ENCODE data around the gene CDKN1C. TPM values are rescaled to one million over a fixed set of nuclear protein-coding genes. Genes with fewer than 3 reads are reported as not detected.

The CDKN1C gene
- total RNA-seq, 1 donor from 2014 or later, result 268 TPM

GRCh38 chr11:2847561-2847960 is 38.0 kb downstream of the CDKN1C start:
- H3K36me3 Mint-ChIP-seq (ENCODE audit: insufficient read depth), result no peaks in the 10 kb centered on the region
- no peak overlapping the region for H3K4me3 Mint-ChIP-seq (ENCODE audit: low read depth)
- H3K27me3 Mint-ChIP-seq, result peaks cover 5% of the 10 kb centered on the region
- H3K4me1 Mint-ChIP-seq (ENCODE audit: low read depth), result peaks cover 7% of the 10 kb centered on the region
- TF ChIP-seq CTCF (IDR thresholded peaks at IDR 0.05; ENCODE audit: unreplicated experiment), result no peak
- DNase-seq (ENCODE audit: low spot score, unreplicated experiment), result no peak
- H3K27ac Mint-ChIP-seq, result no peak overlapping the region
- no peaks in the 10 kb centered on the region for H3K9me3 Mint-ChIP-seq (ENCODE audit: low read depth)

GRCh38 chr11:2846470-2846869 is 39.1 kb downstream of the CDKN1C start:
- no peak for DNase-seq (ENCODE audit: low spot score, unreplicated experiment)
- peaks cover 5% of the 10 kb centered on the region for H3K27me3 Mint-ChIP-seq
- peaks cover 7% of the 10 kb centered on the region for H3K4me1 Mint-ChIP-seq (ENCODE audit: low read depth)
- H3K36me3 Mint-ChIP-seq (ENCODE audit: insufficient read depth), result no peaks in the 10 kb centered on the region
- H3K9me3 Mint-ChIP-seq (ENCODE audit: low read depth), result no peaks in the 10 kb centered on the region
- no peak overlapping the region for H3K4me3 Mint-ChIP-seq (ENCODE audit: low read depth)
- TF ChIP-seq CTCF (IDR thresholded peaks at IDR 0.05; ENCODE audit: unreplicated experiment), result no peak
- H3K27ac Mint-ChIP-seq, result no peak overlapping the region

GRCh38 chr11:2846056-2846455 is 39.5 kb downstream of the CDKN1C start:
- peaks cover 8% of the 10 kb centered on the region for H3K4me1 Mint-ChIP-seq (ENCODE audit: low read depth)
- H3K36me3 Mint-ChIP-seq (ENCODE audit: insufficient read depth), result no peaks in the 10 kb centered on the region
- no peak for TF ChIP-seq CTCF (IDR thresholded peaks at IDR 0.05; ENCODE audit: unreplicated experiment)
- H3K9me3 Mint-ChIP-seq (ENCODE audit: low read depth), result no peaks in the 10 kb centered on the region
- no peak overlapping the region for H3K4me3 Mint-ChIP-seq (ENCODE audit: low read depth)
- DNase-seq (ENCODE audit: low spot score, unreplicated experiment), result no peak
- H3K27ac Mint-ChIP-seq, result no peak overlapping the region
- H3K27me3 Mint-ChIP-seq, result peaks cover 6% of the 10 kb centered on the region

- no peaks in the 10 kb centered on the region for H3K9me3 Mint-ChIP-seq (ENCODE audit: low read depth)
- DNase-seq (ENCODE audit: low spot score, unreplicated experiment), result no peak
- no peak for TF ChIP-seq CTCF (IDR thresholded peaks at IDR 0.05; ENCODE audit: unreplicated experiment)
- no peak overlapping the region for H3K27ac Mint-ChIP-seq
- H3K36me3 Mint-ChIP-seq (ENCODE audit: insufficient read depth), result no peaks in the 10 kb centered on the region
- peaks cover 17% of the 10 kb centered on the region for H3K4me1 Mint-ChIP-seq (ENCODE audit: low read depth)
- peaks cover 14% of the 10 kb centered on the region for H3K27me3 Mint-ChIP-seq
- H3K4me3 Mint-ChIP-seq (ENCODE audit: low read depth), result no peak overlapping the region
Observed at GRCh38 chr11:2844996-2845395, 40.6 kb downstream of the CDKN1C start.

GRCh38 chr11:2844116-2844842 is 41.3 kb downstream of the CDKN1C start:
- no peaks in the 10 kb centered on the region for H3K9me3 Mint-ChIP-seq (ENCODE audit: low read depth)
- no peak overlapping the region for H3K27ac Mint-ChIP-seq
- no peak for TF ChIP-seq CTCF (IDR thresholded peaks at IDR 0.05; ENCODE audit: unreplicated experiment)
- H3K4me3 Mint-ChIP-seq (ENCODE audit: low read depth), result no peak overlapping the region
- no peaks in the 10 kb centered on the region for H3K36me3 Mint-ChIP-seq (ENCODE audit: insufficient read depth)
- no peak for DNase-seq (ENCODE audit: low spot score, unreplicated experiment)
- peaks cover 24% of the 10 kb centered on the region for H3K4me1 Mint-ChIP-seq (ENCODE audit: low read depth)
- H3K27me3 Mint-ChIP-seq, result peaks cover 16% of the 10 kb centered on the region

Measured in progenitor cell of endocrine pancreas (in vitro differentiated cells).